Uterus (tissue), 2 donors: ENCODE data around the gene NXN.

Experiments
- CTCF ChIP-seq, 4 experiments: fragments of 200-600 bp in 2 of 4; fragments of 450-650 bp in 2 of 4; sonication (generic) in 2 of 4; IDR thresholded peaks; one replicate each; pipeline ENCODE4 v1.5.1; 2016 to 2019; ENCODE audit warnings: antibody characterized with exemption in 4 of 4, mild to moderate bottlenecking in 2 of 4, moderate library complexity in 1 of 4
- POLR2A ChIP-seq, 2 donors: fragments of 450-650 bp; IDR thresholded peaks; one replicate each; pipeline ENCODE4 v1.6.1; 2016; ENCODE audit warnings: antibody characterized with exemption in 2 of 2, mild to moderate bottlenecking in 1 of 2, moderate library complexity in 1 of 2

- TF ChIP-seq CTCF (IDR thresholded peaks at IDR 0.05) = no peak
- TF ChIP-seq POLR2A (IDR thresholded peaks at IDR 0.05) = no peak
These were observed 44.1 kb downstream of the NXN start for GRCh38 chr17:935485-935884.
